ENCODE results near the gene FBXL20. TPM values are rescaled to one million over a fixed set of nuclear protein-coding genes. Genes with fewer than 3 reads are reported as not detected.
A peak's percentile ranks its signal among the peaks of the same experiment; 100 is the strongest.
"Not testable (repeated sequence)": the region's sequence is repeated elsewhere in the genome, so short reads cannot be mapped to it uniquely, and the experiment has no call there.

The FBXL20 gene
- total RNA-seq, 2 donors from 2014 or later: 30.8 to 45.2 TPM

GRCh38 chr17:39252788-39253460 lies 148.5 kb downstream of the FBXL20 start:
- DNase-seq (ENCODE audit: low spot score) (no peak), ATAC-seq (ENCODE audit: insufficient number of reproducible peaks, low FRiP score, low read depth) (no peak)
- Histone ChIP-seq H3K4me3 (no peak overlapping the region), H3K27me3 (replicated peaks; ENCODE audit: insufficient read depth) (no peaks in the 10 kb centered on the region), H3K4me1 (ENCODE audit: control insufficient read depth in 1 of 2, low read depth in 2 of 2) (no peaks in the 10 kb centered on the region), H3K27ac (no peak overlapping the region), H3K36me3 (peaks cover 15% of the 10 kb centered on the region), H3K9me3 (no peaks in the 10 kb centered on the region)
- no peak for TF ChIP-seq CTCF (IDR thresholded peaks at IDR 0.05)

DNA sequence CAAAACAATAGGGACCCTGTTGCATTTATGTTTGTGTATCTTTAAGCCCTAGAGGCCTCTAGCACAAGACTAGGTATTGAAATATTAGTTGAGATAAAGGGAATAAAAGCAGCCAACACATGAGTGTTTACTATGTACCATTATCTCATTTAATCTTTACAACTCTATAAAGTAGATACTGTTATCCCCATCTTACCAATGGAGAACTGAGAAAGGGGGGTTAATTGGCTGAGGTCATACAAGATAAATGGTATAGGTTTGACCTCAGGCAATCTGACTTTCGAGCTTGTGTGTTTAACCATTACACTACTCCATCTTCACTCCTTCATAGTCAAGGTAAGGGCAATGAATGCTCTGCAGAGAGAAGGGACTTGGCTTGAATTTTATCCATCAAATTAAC lies 149.4 kb downstream of the FBXL20 start:
- Histone ChIP-seq H3K9me3 (no peaks in the 10 kb centered on the region), H3K36me3 (peaks cover 8% of the 10 kb centered on the region), H3K4me3 (no peak overlapping the region), H3K27ac (no peak overlapping the region), H3K4me1 (ENCODE audit: control insufficient read depth in 1 of 2, low read depth in 2 of 2) (no peaks in the 10 kb centered on the region), H3K27me3 (replicated peaks; ENCODE audit: insufficient read depth) (no peaks in the 10 kb centered on the region)
- ATAC-seq (ENCODE audit: insufficient number of reproducible peaks, low FRiP score, low read depth) (no peak), DNase-seq (ENCODE audit: low spot score) (no peak)
- TF ChIP-seq CTCF (IDR thresholded peaks at IDR 0.05): no peak

DNA sequence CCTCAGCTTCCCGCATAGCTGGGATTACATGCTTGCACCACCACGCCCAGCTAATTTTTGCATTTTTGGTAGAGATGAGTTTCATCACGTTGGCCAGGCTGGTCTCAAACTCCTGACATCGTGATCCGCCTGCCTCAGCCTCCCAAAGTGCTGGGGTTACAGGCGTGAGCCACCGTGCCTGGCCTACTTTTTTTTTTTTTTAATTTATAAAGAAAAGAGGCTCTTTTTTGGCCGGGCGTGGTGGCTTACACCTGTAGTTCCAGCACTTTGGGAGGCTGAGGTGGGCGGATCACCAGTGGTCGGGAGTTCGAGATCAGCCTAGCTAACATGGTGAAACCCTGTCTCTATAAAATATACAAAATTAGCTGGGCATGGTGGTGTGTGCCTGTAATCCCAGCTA lies 151.3 kb downstream of the FBXL20 start:
- H3K9me3 ChIP-seq; ATAC-seq (ENCODE audit: insufficient number of reproducible peaks, low FRiP score, low read depth); DNase-seq (ENCODE audit: low spot score): not testable (repeated sequence)

GRCh38 chr17:39246274-39246673 lies 155.2 kb downstream of the FBXL20 start:
- Histone ChIP-seq H3K36me3 (no peaks in the 10 kb centered on the region), H3K27ac (no peak overlapping the region), H3K9me3 (no peaks in the 10 kb centered on the region), H3K4me3 (no peak overlapping the region), H3K27me3 (replicated peaks; ENCODE audit: insufficient read depth) (no peaks in the 10 kb centered on the region), H3K4me1 (ENCODE audit: control insufficient read depth in 1 of 2, low read depth in 2 of 2) (no peaks in the 10 kb centered on the region)
- DNase-seq (ENCODE audit: low spot score): no peak
- no peak for TF ChIP-seq CTCF (IDR thresholded peaks at IDR 0.05)
- ATAC-seq (ENCODE audit: insufficient number of reproducible peaks, low FRiP score, low read depth): no peak

More for the DNA sequence above, 151.3 kb downstream of the FBXL20 start:
- not testable (repeated sequence) for H3K36me3 ChIP-seq; H3K27ac ChIP-seq; H3K4me1 ChIP-seq (ENCODE audit: control insufficient read depth in 1 of 2, low read depth in 2 of 2); H3K4me3 ChIP-seq; H3K27me3 ChIP-seq (replicated peaks; ENCODE audit: insufficient read depth)

GRCh38 chr17:39244600-39245570 lies 156.5 kb downstream of the FBXL20 start:
- H3K9me3 ChIP-seq: no peaks in the 10 kb centered on the region
- ATAC-seq (ENCODE audit: insufficient number of reproducible peaks, low FRiP score, low read depth) (peak; percentile 66), DNase-seq (ENCODE audit: low spot score) (no peak)
- H3K4me3 ChIP-seq: no peak overlapping the region
- H3K27ac ChIP-seq: no peak overlapping the region
- H3K27me3 ChIP-seq (replicated peaks; ENCODE audit: insufficient read depth): no peaks in the 10 kb centered on the region
- peak; percentile 95 for TF ChIP-seq CTCF (IDR thresholded peaks at IDR 0.05)
- no peaks in the 10 kb centered on the region for H3K4me1 ChIP-seq (ENCODE audit: control insufficient read depth in 1 of 2, low read depth in 2 of 2)
- no peaks in the 10 kb centered on the region for H3K36me3 ChIP-seq
